ENCODE measurements around the gene N4BP3.

- no peak for TF ChIP-seq CTCF (IDR thresholded peaks at IDR 0.05)
- TF ChIP-seq POLR2A (IDR thresholded peaks at IDR 0.05) = no peak
- TF ChIP-seq POLR2AphosphoS5 (IDR thresholded peaks at IDR 0.05) = no peak
These were observed 33.3 kb upstream of the N4BP3 start for GRCh38 chr5:178080056-178080455.
